22Rv1 (cell line): Measurements from ENCODE around the gene RNF135.

Experiments
- H3K27ac ChIP-seq: fragments of 450-650 bp; 2 replicates; pipeline ENCODE4 v1.5.1; 2017
- ZFX ChIP-seq: fragments of 450-650 bp; IDR thresholded peaks from 2 replicates; pipeline ENCODE4 v1.6.1; 2017; ENCODE audit warnings: antibody characterized with exemption, borderline replicate concordance
- TF ChIP-seq, protein P1 (sequence below): fragments of 450-650 bp; IDR thresholded peaks from 2 replicates; pipeline ENCODE4 v1.5.1; 2017; ENCODE audit warnings: mild to moderate bottlenecking

Gene RNF135

DNA sequence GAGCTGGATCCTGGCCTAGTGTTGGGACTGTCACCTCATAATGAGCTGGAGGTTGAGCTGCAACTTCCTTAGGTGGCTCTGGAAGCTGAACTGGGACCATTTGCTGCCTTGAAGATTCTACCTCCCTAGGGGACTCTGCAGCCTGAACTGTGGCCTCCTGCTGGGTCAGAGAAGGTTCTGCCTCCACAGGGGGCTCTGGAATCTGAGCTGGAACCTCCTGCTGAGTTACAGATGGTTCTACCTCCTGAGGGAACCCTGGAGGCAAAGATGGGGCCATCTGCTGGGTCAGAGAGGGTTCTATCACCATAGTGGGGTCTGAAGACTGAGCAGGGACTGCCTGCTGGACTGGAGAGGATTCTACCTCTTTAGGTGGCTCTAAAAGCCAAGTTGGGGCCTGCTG lies 77.3 kb downstream of the RNF135 start:
- H3K27ac ChIP-seq = no peak overlapping the region
- no peak for TF ChIP-seq ZFX
- TF ChIP-seq, protein P1, sequence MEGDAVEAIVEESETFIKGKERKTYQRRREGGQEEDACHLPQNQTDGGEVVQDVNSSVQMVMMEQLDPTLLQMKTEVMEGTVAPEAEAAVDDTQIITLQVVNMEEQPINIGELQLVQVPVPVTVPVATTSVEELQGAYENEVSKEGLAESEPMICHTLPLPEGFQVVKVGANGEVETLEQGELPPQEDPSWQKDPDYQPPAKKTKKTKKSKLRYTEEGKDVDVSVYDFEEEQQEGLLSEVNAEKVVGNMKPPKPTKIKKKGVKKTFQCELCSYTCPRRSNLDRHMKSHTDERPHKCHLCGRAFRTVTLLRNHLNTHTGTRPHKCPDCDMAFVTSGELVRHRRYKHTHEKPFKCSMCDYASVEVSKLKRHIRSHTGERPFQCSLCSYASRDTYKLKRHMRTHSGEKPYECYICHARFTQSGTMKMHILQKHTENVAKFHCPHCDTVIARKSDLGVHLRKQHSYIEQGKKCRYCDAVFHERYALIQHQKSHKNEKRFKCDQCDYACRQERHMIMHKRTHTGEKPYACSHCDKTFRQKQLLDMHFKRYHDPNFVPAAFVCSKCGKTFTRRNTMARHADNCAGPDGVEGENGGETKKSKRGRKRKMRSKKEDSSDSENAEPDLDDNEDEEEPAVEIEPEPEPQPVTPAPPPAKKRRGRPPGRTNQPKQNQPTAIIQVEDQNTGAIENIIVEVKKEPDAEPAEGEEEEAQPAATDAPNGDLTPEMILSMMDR = no peak

DNA sequence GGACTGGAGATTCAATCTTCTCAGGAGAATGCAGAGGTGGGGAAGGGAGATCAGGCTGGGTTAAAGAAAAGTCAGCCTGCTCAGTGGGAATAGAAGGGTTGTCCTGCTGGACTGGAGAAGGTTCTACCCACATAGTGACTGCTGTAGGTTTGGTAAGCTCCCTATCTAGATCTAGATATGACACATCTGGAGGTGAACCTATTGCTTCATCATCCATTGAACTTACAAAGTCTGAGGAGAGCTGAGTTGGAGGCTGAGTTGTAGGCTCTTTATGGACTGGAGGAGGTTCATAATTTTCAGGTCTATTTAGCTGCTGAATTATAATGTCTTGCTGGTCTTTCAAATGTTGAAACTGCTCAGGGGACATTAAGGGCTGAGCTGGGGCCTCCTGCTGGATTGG lies 77.9 kb downstream of the RNF135 start:
- no peak overlapping the region for H3K27ac ChIP-seq
- TF ChIP-seq ZFX = no peak
- TF ChIP-seq, protein P1 = no peak
